Measurements from ENCODE around the gene FMNL2. TPM values are rescaled to one million over a fixed set of nuclear protein-coding genes. Genes with fewer than 3 reads are reported as not detected.

Gene FMNL2
- total and polyA plus RNA-seq, 2 of the 4 experiments (the other 2 are of a cell fraction), result 10.9 to 11.4 TPM

DNA sequence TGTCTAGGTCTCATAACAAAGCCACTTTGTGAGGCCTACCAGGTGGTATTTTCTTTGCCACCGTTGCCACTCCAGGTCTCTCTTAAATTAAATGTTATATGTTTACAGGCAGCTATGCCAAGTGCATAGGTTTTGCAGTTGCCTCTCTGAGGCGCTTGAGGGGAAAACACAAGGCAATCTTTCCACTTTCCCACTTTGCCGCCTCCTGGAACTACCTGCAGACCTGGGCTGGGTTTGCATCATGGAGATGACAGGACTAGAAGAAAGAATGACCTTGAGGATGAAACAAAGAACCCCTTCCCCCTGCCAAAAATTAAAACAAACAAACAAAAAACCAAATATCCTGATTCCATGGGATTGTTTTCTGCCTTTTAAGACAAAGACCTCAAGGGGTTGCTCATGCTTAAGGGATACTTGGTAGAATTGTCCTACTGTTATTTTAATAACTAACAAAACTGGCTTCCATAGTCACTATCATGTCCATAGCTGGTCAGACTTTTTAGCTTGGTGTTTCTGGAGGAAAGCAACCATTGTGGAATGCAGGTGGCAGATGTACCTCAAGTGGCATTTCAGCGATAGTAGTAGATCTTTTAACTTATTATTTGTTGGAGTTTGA lies 222.4 kb downstream of the FMNL2 start:
- no peak overlapping the region for H3K56ac ChIP-seq (ENCODE audit: extremely low read depth, insufficient read depth, low read length)
- no peak overlapping the region for H3K4ac ChIP-seq (ENCODE audit: low read depth, low read length)
- H2AK9ac ChIP-seq (replicated peaks; ENCODE audit: low read depth, low read length, poor library complexity), result no peak overlapping the region
- no peaks in the 10 kb centered on the region; the same call in 1 of the 2 replicates for H3K36me3 ChIP-seq (ENCODE audit: control insufficient read depth, insufficient read depth, low read length)
- no peaks in the 10 kb centered on the region for H3K27me3 ChIP-seq (ENCODE audit: control insufficient read depth, insufficient read depth, low read length)
- H4K20me1 ChIP-seq (ENCODE audit: insufficient read depth, low read length), result no peaks in the 10 kb centered on the region
- TF ChIP-seq CEBPB (IDR thresholded peaks at IDR 0.05; ENCODE audit: low read depth, low read length), result no peak
- TF ChIP-seq MAFK (IDR thresholded peaks at IDR 0.05; ENCODE audit: low read depth, low read length), result no peak
- TF ChIP-seq SMC3 (IDR thresholded peaks at IDR 0.05; ENCODE audit: low read depth, low read length), result no peak
- TF ChIP-seq, protein P1, sequence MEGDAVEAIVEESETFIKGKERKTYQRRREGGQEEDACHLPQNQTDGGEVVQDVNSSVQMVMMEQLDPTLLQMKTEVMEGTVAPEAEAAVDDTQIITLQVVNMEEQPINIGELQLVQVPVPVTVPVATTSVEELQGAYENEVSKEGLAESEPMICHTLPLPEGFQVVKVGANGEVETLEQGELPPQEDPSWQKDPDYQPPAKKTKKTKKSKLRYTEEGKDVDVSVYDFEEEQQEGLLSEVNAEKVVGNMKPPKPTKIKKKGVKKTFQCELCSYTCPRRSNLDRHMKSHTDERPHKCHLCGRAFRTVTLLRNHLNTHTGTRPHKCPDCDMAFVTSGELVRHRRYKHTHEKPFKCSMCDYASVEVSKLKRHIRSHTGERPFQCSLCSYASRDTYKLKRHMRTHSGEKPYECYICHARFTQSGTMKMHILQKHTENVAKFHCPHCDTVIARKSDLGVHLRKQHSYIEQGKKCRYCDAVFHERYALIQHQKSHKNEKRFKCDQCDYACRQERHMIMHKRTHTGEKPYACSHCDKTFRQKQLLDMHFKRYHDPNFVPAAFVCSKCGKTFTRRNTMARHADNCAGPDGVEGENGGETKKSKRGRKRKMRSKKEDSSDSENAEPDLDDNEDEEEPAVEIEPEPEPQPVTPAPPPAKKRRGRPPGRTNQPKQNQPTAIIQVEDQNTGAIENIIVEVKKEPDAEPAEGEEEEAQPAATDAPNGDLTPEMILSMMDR (conservative IDR thresholded peaks at IDR 0.05; ENCODE audit: low read depth, low read length), result no peak
- no peak for TF ChIP-seq CHD1 (IDR thresholded peaks at IDR 0.05; ENCODE audit: low read depth, low read length)
- no peak for TF ChIP-seq BHLHE40 (IDR thresholded peaks at IDR 0.05; ENCODE audit: low read depth, low read length)
- no peak for TF ChIP-seq MXI1 (IDR thresholded peaks at IDR 0.05; ENCODE audit: borderline replicate concordance, low read depth, low read length)
- TF ChIP-seq MAZ (IDR thresholded peaks at IDR 0.05; ENCODE audit: borderline replicate concordance, low read depth, low read length), result no peak
- TF ChIP-seq, protein P2, sequence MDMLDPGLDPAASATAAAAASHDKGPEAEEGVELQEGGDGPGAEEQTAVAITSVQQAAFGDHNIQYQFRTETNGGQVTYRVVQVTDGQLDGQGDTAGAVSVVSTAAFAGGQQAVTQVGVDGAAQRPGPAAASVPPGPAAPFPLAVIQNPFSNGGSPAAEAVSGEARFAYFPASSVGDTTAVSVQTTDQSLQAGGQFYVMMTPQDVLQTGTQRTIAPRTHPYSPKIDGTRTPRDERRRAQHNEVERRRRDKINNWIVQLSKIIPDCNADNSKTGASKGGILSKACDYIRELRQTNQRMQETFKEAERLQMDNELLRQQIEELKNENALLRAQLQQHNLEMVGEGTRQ (IDR thresholded peaks at IDR 0.05; ENCODE audit: low read depth, low read length), result no peak
- TF ChIP-seq, protein P3, sequence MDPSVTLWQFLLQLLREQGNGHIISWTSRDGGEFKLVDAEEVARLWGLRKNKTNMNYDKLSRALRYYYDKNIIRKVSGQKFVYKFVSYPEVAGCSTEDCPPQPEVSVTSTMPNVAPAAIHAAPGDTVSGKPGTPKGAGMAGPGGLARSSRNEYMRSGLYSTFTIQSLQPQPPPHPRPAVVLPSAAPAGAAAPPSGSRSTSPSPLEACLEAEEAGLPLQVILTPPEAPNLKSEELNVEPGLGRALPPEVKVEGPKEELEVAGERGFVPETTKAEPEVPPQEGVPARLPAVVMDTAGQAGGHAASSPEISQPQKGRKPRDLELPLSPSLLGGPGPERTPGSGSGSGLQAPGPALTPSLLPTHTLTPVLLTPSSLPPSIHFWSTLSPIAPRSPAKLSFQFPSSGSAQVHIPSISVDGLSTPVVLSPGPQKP (IDR thresholded peaks at IDR 0.05; ENCODE audit: borderline replicate concordance, low read depth, low read length), result no peak
- no peak for TF ChIP-seq POLR2A (IDR thresholded peaks at IDR 0.05; ENCODE audit: low read depth, low read length)
- no peak for TF ChIP-seq NFE2L2 (IDR thresholded peaks at IDR 0.05; ENCODE audit: low read depth, low read length)
- TF ChIP-seq FOS (IDR thresholded peaks at IDR 0.05; ENCODE audit: low read depth, low read length), result no peak
- TF ChIP-seq RCOR1 (IDR thresholded peaks at IDR 0.05; ENCODE audit: insufficient replicate concordance, low read length), result no peak
- TF ChIP-seq RAD21 (IDR thresholded peaks at IDR 0.05; ENCODE audit: low read length), result no peak
- no peak for TF ChIP-seq RFX5 (IDR thresholded peaks at IDR 0.05; ENCODE audit: low read depth, low read length)
- H3K4me2 ChIP-seq (ENCODE audit: low read depth, low read length), result no peak overlapping the region
- H3K4me3 ChIP-seq (ENCODE audit: insufficient read depth, low read depth, low read length), result no peak overlapping the region
- H3K14ac ChIP-seq (replicated peaks; ENCODE audit: low read depth, low read length), result no peak overlapping the region
- H3K9me1 ChIP-seq (ENCODE audit: insufficient read depth, low read length), result peaks cover 6% of the 10 kb centered on the region; the same call in 1 of the 2 replicates
- H3K9ac ChIP-seq (ENCODE audit: low read depth, low read length), result no peak overlapping the region
- H3K27ac ChIP-seq (ENCODE audit: insufficient read depth, low read length), result no peak overlapping the region
- no peak overlapping the region for H3K23ac ChIP-seq (ENCODE audit: low read depth, low read length)
- peaks cover 7% of the 10 kb centered on the region for H3K4me1 ChIP-seq (ENCODE audit: control insufficient read depth, insufficient read depth, low read length)
- H2AK5ac ChIP-seq (ENCODE audit: low read depth, low read length), result no peak overlapping the region
- ChIA-PET POLR2A (ENCODE audit: unreplicated experiment) (interaction anchor here (1.3 kb wide), 1 partner anchor 9 kb away, joined by 3 read pairs; no protein-coding TSS in a partner anchor), CTCF (no interaction called here)
- H2BK5ac ChIP-seq (ENCODE audit: low read depth, low read length, poor library complexity, severe bottlenecking), result no peak overlapping the region
- no peak overlapping the region for H4K5ac ChIP-seq (ENCODE audit: low read depth, low read length)
- no peak overlapping the region for H2AFZ ChIP-seq (replicated peaks; ENCODE audit: low read length, poor library complexity)
- dilution Hi-C loops (cut with HindIII; ENCODE audit: low sequenced_read_pairs, unreplicated experiment), result no loop called here
- H4K8ac ChIP-seq (ENCODE audit: low read depth in 2 of 2, low read length in 2 of 2), result no peak overlapping the region
- DNase-seq, result no peak
- in situ Hi-C loops (cut with MboI; ENCODE audit: low sequenced_read_pairs), result no loop called here
- intact Hi-C loops (cut with micrococcal nuclease), result loop anchor here (10.0 kb wide), 1 partner anchor 67 kb away; no protein-coding TSS in a partner anchor
- no peak overlapping the region for H4K91ac ChIP-seq (ENCODE audit: insufficient read depth, low read depth, low read length)
- ATAC-seq (ENCODE audit: low read depth), result no peak
- no peaks in the 10 kb centered on the region for H3K9me3 ChIP-seq (ENCODE audit: control insufficient read depth, insufficient read depth, low read length)
- BruUV-seq (replicated peaks), result no TSS peak
- no peaks in the 10 kb centered on the region for H3K79me1 ChIP-seq (ENCODE audit: low read depth in 1 of 2, low read length in 2 of 2)
- no peak overlapping the region for H2BK120ac ChIP-seq (ENCODE audit: low read depth, low read length)
- no CpG with 5 or more reads among the region's 4 CpGs for WGBS, 2 experiments (ENCODE audit: extremely low coverage in 2 of 2, insufficient read length in 1 of 2)
- no peak overlapping the region for H2BK15ac ChIP-seq (ENCODE audit: low read depth, low read length)
- no peak overlapping the region for H2BK20ac ChIP-seq (ENCODE audit: low read depth, low read length)
- H3K18ac ChIP-seq (ENCODE audit: low read depth, low read length), result no peak overlapping the region

All from IMR-90 (cell line).